ENCODE data around the gene STX8.

The STX8 gene

GRCh38 chr17:9324864-9325263 lies 250.8 kb downstream of the STX8 start:
- TF ChIP-seq, protein P1, sequence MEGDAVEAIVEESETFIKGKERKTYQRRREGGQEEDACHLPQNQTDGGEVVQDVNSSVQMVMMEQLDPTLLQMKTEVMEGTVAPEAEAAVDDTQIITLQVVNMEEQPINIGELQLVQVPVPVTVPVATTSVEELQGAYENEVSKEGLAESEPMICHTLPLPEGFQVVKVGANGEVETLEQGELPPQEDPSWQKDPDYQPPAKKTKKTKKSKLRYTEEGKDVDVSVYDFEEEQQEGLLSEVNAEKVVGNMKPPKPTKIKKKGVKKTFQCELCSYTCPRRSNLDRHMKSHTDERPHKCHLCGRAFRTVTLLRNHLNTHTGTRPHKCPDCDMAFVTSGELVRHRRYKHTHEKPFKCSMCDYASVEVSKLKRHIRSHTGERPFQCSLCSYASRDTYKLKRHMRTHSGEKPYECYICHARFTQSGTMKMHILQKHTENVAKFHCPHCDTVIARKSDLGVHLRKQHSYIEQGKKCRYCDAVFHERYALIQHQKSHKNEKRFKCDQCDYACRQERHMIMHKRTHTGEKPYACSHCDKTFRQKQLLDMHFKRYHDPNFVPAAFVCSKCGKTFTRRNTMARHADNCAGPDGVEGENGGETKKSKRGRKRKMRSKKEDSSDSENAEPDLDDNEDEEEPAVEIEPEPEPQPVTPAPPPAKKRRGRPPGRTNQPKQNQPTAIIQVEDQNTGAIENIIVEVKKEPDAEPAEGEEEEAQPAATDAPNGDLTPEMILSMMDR (IDR thresholded peaks at IDR 0.05), result no peak

- TF ChIP-seq, protein P1 (IDR thresholded peaks at IDR 0.05), result no peak
Observed at GRCh38 chr17:9322326-9322725, 253.3 kb downstream of the STX8 start.

DNA sequence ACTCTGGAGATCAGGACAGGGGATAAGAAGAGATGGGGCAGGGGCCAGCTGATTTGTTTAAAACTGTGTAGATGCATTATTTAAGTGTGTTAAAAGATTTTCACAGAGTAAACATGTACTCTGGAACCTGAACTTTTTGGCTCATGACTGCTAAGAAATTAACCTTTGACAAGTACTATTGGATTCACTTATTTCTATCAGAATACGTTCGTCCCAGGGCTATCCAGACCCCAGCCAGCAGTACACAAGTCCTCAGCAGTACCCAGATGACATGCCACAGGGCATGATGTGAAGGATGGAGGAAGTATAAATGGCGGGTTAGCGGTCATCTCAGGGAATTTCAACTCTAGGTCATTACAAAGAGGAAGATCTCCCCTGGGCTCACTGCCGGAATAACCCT lies 253.7 kb downstream of the STX8 start:
- TF ChIP-seq, protein P1 (IDR thresholded peaks at IDR 0.05), result no peak

- TF ChIP-seq, protein P1 (IDR thresholded peaks at IDR 0.05), result no peak
Observed at GRCh38 chr17:9315360-9315759, 260.3 kb downstream of the STX8 start.

GRCh38 chr17:9313346-9313745 lies 262.3 kb downstream of the STX8 start:
- TF ChIP-seq, protein P1 (IDR thresholded peaks at IDR 0.05), result no peak

DNA sequence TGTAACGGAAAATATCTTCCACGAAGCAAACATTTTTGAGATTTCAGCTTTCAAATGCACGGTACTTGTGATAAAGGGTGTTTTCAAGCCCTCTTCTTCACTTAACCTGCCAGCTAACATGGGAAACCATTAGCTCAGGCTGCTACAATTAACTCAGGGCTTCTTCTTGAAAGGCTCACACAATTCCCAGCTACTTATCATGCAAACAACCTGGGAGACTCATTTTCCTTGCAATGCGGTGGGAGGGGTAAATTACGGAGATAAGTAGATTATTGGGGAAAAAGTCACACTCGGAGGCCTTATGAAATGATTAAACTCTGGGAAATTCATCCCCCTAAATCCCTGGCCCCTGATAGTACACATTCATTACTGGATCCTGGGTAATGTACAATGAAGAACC lies 266.4 kb downstream of the STX8 start:
- TF ChIP-seq, protein P1 (IDR thresholded peaks at IDR 0.05), result no peak

GRCh38 chr17:9308069-9308468 lies 267.6 kb downstream of the STX8 start:
- TF ChIP-seq, protein P1 (IDR thresholded peaks at IDR 0.05), result no peak

DNA sequence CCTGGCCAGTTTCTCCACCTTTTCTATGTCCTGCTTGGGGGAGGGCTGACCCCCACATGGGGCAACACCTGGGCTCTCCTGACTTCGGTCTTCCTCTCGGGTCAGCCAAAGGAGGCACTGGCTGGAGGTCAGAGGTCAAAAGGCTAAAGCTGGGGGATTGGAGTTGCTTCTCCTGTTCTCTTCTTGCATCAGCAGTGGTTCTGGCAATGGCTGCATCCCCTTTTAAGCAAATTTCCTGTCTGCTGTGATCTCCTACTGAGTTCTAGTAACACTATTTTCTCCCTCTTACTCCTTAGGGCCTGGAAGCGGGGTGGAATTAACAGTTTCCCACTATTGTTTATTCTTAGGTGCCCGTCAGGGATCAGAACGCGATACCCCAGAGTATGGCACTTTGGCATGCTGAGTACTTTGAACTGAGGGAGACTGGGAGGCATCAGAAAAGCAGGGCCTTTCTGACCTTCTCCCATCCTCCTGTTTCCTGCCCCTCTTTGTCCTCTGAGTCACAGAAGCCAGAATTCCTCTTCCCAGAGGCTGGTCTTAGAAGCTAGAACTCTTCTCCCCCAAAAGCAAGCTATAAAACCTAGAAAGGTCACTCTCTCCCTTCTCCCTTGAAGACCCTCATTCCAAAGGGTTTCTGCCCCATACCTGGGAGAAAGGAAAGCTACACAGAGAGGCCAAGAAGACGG lies 268.2 kb downstream of the STX8 start:
- TF ChIP-seq, protein P1 (IDR thresholded peaks at IDR 0.05), result no peak
